Liver (tissue), 9 donors: ENCODE measurements around the gene WIPF1. TPM values are rescaled to one million over a fixed set of nuclear protein-coding genes. Genes with fewer than 3 reads are reported as not detected.

ENCODE experiments used
- DNase-seq: peaks from one replicate; pipeline ENCODE4 v3.0.0-alpha.2; 2017; ENCODE audit warnings: low spot score
- H3K27ac ChIP-seq, 2 donors: one replicate each; pipeline ENCODE4 v1.7.0; 2013; ENCODE audit warnings: inconsistent platforms in 2 of 2, low read length in 2 of 2, control low read depth in 1 of 2, low read depth in 1 of 2, mild to moderate bottlenecking in 1 of 2
- H3K27me3 ChIP-seq, 4 donors: one replicate each; pipeline versions ENCODE4 v1.6.1 to v1.7.0; 2013; ENCODE audit warnings: low read length in 3 of 4, inconsistent platforms in 1 of 4, mild to moderate bottlenecking in 1 of 4, moderate library complexity in 1 of 4; ENCODE audit not compliant: control insufficient read depth in 4 of 4, insufficient read depth in 4 of 4
- H3K36me3 ChIP-seq, 4 donors: one replicate each; pipeline versions ENCODE4 v1.6.1 to v1.7.0; 2013; ENCODE audit warnings: low read length in 3 of 4, mild to moderate bottlenecking in 3 of 4, low read depth in 1 of 4, moderate library complexity in 1 of 4; ENCODE audit not compliant: control insufficient read depth in 4 of 4, insufficient read depth in 3 of 4
- H3K4me1 ChIP-seq, 4 donors: one replicate each; pipeline versions ENCODE4 v1.6.1 to v1.7.0; 2013; ENCODE audit warnings: low read length in 3 of 4, mild to moderate bottlenecking in 3 of 4, moderate library complexity in 1 of 4; ENCODE audit not compliant: control insufficient read depth in 4 of 4, insufficient read depth in 4 of 4
- H3K4me3 ChIP-seq, 3 donors: one replicate each; pipeline versions ENCODE4 v1.6.1 to v1.7.0; 2013; ENCODE audit warnings: low read length in 3 of 3, control low read depth in 1 of 3, low read depth in 1 of 3, mild to moderate bottlenecking in 1 of 3
- H3K9ac ChIP-seq, 2 donors: one replicate each; pipeline ENCODE4 v1.7.0; 2013; ENCODE audit warnings: low read length in 2 of 2, mild to moderate bottlenecking in 2 of 2, moderate library complexity in 2 of 2, control low read depth in 1 of 2, low read depth in 1 of 2
- H3K9me3 ChIP-seq, 4 donors: one replicate each; pipeline versions ENCODE4 v1.6.1 to v1.7.0; 2013; ENCODE audit warnings: low read length in 3 of 4; ENCODE audit not compliant: control insufficient read depth in 4 of 4
- ATF3 ChIP-seq: IDR thresholded peaks from 2 replicates; pipeline ENCODE4 v1.6.1; 2016; ENCODE audit warnings: antibody characterized with exemption
- CTCF ChIP-seq: fragments of 150-350 bp; IDR thresholded peaks from 2 replicates; pipeline ENCODE4 v1.5.1; 2017; ENCODE audit warnings: improper control_type of control experiment, low read depth, low read length; ENCODE audit not compliant: missing input control
- EGR1 ChIP-seq, 2 donors: IDR thresholded peaks; 2 replicates each; pipeline ENCODE4 v1.6.1; 2016 to 2018; ENCODE audit warnings: antibody characterized with exemption in 2 of 2, low read depth in 2 of 2
- FOXA1 ChIP-seq: IDR thresholded peaks from 2 replicates; pipeline ENCODE4 v1.6.1; 2016; ENCODE audit warnings: antibody characterized with exemption
- FOXA2 ChIP-seq: IDR thresholded peaks from 2 replicates; pipeline ENCODE4 v1.6.1; 2016; ENCODE audit warnings: antibody characterized with exemption
- GABPA ChIP-seq, 2 donors: IDR thresholded peaks in 1 of 2; conservative IDR thresholded peaks in 1 of 2; 2 replicates each; pipeline ENCODE4 v1.6.1; 2016; ENCODE audit warnings: antibody characterized with exemption in 2 of 2, mild to moderate bottlenecking in 1 of 2, moderate library complexity in 1 of 2
- HNF4A ChIP-seq, 2 donors: conservative IDR thresholded peaks; 2 replicates each; pipeline ENCODE4 v1.6.1; 2016; ENCODE audit warnings: antibody characterized with exemption in 2 of 2, mild to moderate bottlenecking in 2 of 2
- HNF4G ChIP-seq: IDR thresholded peaks from 2 replicates; pipeline ENCODE4 v1.6.1; 2016; ENCODE audit warnings: antibody characterized with exemption
- RAD21 ChIP-seq, 2 donors: IDR thresholded peaks; 2 replicates each; pipeline ENCODE4 v1.6.1; 2016; ENCODE audit warnings: antibody characterized with exemption in 2 of 2, mild to moderate bottlenecking in 2 of 2
- REST ChIP-seq: IDR thresholded peaks from 2 replicates; pipeline ENCODE4 v1.6.1; 2016; ENCODE audit warnings: antibody characterized with exemption, mild to moderate bottlenecking
- RXRA ChIP-seq, 2 donors: IDR thresholded peaks; 2 replicates each; pipeline ENCODE4 v1.6.1; 2017 to 2018; ENCODE audit warnings: antibody characterized with exemption in 2 of 2, mild to moderate bottlenecking in 1 of 2
- SP1 ChIP-seq: IDR thresholded peaks from 2 replicates; pipeline ENCODE4 v1.6.1; 2018; ENCODE audit warnings: antibody characterized with exemption, mild to moderate bottlenecking
- TAF1 ChIP-seq: conservative IDR thresholded peaks from 2 replicates; pipeline ENCODE4 v1.6.1; 2016; ENCODE audit warnings: antibody characterized with exemption, mild to moderate bottlenecking
- YY1 ChIP-seq: IDR thresholded peaks from 2 replicates; pipeline ENCODE4 v1.6.1; 2016; ENCODE audit warnings: antibody characterized with exemption, mild to moderate bottlenecking
- ZBTB33 ChIP-seq: IDR thresholded peaks from 2 replicates; pipeline ENCODE4 v1.6.1; 2016; ENCODE audit warnings: antibody characterized with exemption
- WGBS: extraction: QIAGEN DNeasy Blood & Tissue Kit; methylation state at CpG from one replicate; pipeline ENCODE4 v1.1.7; 2013; 5-methylcytosine and 5-hydroxymethylcytosine counted together
- polyA plus RNA-seq, 2 donors: library from polyadenylated mRNA; stranded (reverse) in 1 of 2; unstranded in 1 of 2; fragments of 200-250 nt in 1 of 2; fragments of >200 nt in 1 of 2; fragmentation: Nextera tagmentation in 1 of 2; extraction: Ambion mirVana in 1 of 2; gene quantifications; one replicate each; pipeline versions ENCODE4 v1.2.1 to v1.2.3, GENCODE V29; 2013 to 2015
- total RNA-seq, 2 donors: library from RNA; depleted of rRNA; stranded (reverse); fragments of >200 nt; gene quantifications; one replicate each; pipeline ENCODE4 v1.2.3, GENCODE V29; 2014
- donor health status: healthy.
- donor health status: healthy.
- donor health status: healthy.
- donor health status: healthy.
- donor health status: healthy.

The WIPF1 gene
- total and polyA plus RNA-seq, 4 donors, result 4.7 to 7.7 (median 6.3) TPM

GRCh38 chr2:174587579-174587978, 10.0 kb downstream of the WIPF1 start:
- H3K9me3 ChIP-seq, result no peaks in the 10 kb centered on the region
- no peak overlapping the region for H3K4me3 ChIP-seq
- peaks cover 0 to 15% (median 10%) of the 10 kb centered on the region in 4 donors for H3K4me1 ChIP-seq
- H3K27ac ChIP-seq, result no peak overlapping the region
- DNase-seq, result no peak
- no peaks in the 10 kb centered on the region for H3K36me3 ChIP-seq
- H3K9ac ChIP-seq, result no peak overlapping the region
- TF ChIP-seq TAF1 (no peak), FOXA1 (no peak), SP1 (no peak), GABPA (IDR thresholded peaks at IDR 0.05 in 1 of 2, conservative IDR thresholded peaks at IDR 0.05 in 1 of 2) (no peak), ATF3 (no peak), RXRA (IDR thresholded peaks at IDR 0.05) (no peak), HNF4G (no peak), CTCF (no peak), YY1 (no peak), EGR1 (IDR thresholded peaks at IDR 0.05; ENCODE audit: low read depth in 2 of 2) (no peak), HNF4A (conservative IDR thresholded peaks at IDR 0.05) (no peak), ZBTB33 (no peak), REST (no peak), RAD21 (IDR thresholded peaks at IDR 0.05) (no peak), FOXA2 (no peak)
- WGBS, result 88% methylated on average over 4 of the region's 4 CpGs
- H3K27me3 ChIP-seq, result no peaks in the 10 kb centered on the region
